Ectodermal cell (in vitro differentiated cells): Measurements from ENCODE around the gene ZNF444.

Experiments used
- H3K27ac ChIP-seq: 2 replicates; pipeline ENCODE4 v1.7.0; 2013; ENCODE audit warnings: mild to moderate bottlenecking, low read depth, low read length; ENCODE audit not compliant: insufficient read depth, poor library complexity, severe bottlenecking
- H3K27me3 ChIP-seq: 2 replicates; pipeline ENCODE4 v1.7.0; 2013; ENCODE audit warnings: mild to moderate bottlenecking, low read length; ENCODE audit not compliant: insufficient read depth, control insufficient read depth, poor library complexity, severe bottlenecking
- H3K36me3 ChIP-seq: one replicate; pipeline ENCODE4 v1.7.0; 2013; ENCODE audit warnings: low read length; ENCODE audit not compliant: control insufficient read depth, insufficient read depth
- H3K4me1 ChIP-seq: one replicate; pipeline ENCODE4 v1.7.0; 2013; ENCODE audit warnings: low read length; ENCODE audit not compliant: control insufficient read depth, insufficient read depth
- H3K4me3 ChIP-seq: 2 replicates; pipeline ENCODE4 v1.7.0; 2013; ENCODE audit warnings: low read depth, low read length, control low read depth; ENCODE audit not compliant: insufficient read depth
- H3K9me3 ChIP-seq: 2 replicates; pipeline ENCODE4 v1.7.0; 2013; ENCODE audit warnings: mild to moderate bottlenecking, low read length, moderate library complexity; ENCODE audit not compliant: control insufficient read depth
- WGBS, 2 experiments: methylation state at CpG; one replicate each; pipeline ENCODE4 v1.1.7; 2013; ENCODE audit warnings: missing lambda C conversion rate in 2 of 2; 5-methylcytosine and 5-hydroxymethylcytosine counted together

ZNF444 gene

GRCh38 chr19:56115490-56115889, 25.6 kb upstream of the ZNF444 start:
- 95 to 96% methylated on average over 21 of the region's 21 CpGs for WGBS, 2 experiments
- Histone ChIP-seq H3K36me3 (no peaks in the 10 kb centered on the region), H3K4me3 (no peak overlapping the region), H3K9me3 (no peaks in the 10 kb centered on the region), H3K4me1 (peaks cover 39% of the 10 kb centered on the region), H3K27ac (no peak overlapping the region), H3K27me3 (no peaks in the 10 kb centered on the region)

- H3K4me3 ChIP-seq: no peak overlapping the region
- 92 to 96% methylated on average over 6 of the region's 6 CpGs for WGBS, 2 experiments
- no peak overlapping the region for H3K27ac ChIP-seq
- no peaks in the 10 kb centered on the region for H3K9me3 ChIP-seq
- no peaks in the 10 kb centered on the region for H3K27me3 ChIP-seq
- H3K4me1 ChIP-seq: peaks cover 28% of the 10 kb centered on the region
- H3K36me3 ChIP-seq: no peaks in the 10 kb centered on the region
Measured at GRCh38 chr19:56116606-56117005, 24.5 kb upstream of the ZNF444 start.

- Histone ChIP-seq H3K9me3 (no peaks in the 10 kb centered on the region), H3K4me3 (no peak overlapping the region), H3K4me1 (peaks cover 20% of the 10 kb centered on the region), H3K27me3 (no peaks in the 10 kb centered on the region), H3K36me3 (no peaks in the 10 kb centered on the region), H3K27ac (no peak overlapping the region)
- 93 to 96% methylated on average over 14 of the region's 14 CpGs for WGBS, 2 experiments
Measured at GRCh38 chr19:56117376-56117884, 23.7 kb upstream of the ZNF444 start.

GRCh38 chr19:56117889-56118288, 23.2 kb upstream of the ZNF444 start:
- no peaks in the 10 kb centered on the region for H3K9me3 ChIP-seq
- WGBS, 2 experiments: 84% methylated on average over 9 of the region's 9 CpGs
- H3K4me3 ChIP-seq: no peak overlapping the region
- no peak overlapping the region for H3K27ac ChIP-seq
- no peaks in the 10 kb centered on the region for H3K36me3 ChIP-seq
- peaks cover 15% of the 10 kb centered on the region for H3K4me1 ChIP-seq
- H3K27me3 ChIP-seq: no peaks in the 10 kb centered on the region

- Histone ChIP-seq H3K4me3 (peak overlapping the region; percentile 68), H3K36me3 (no peaks in the 10 kb centered on the region), H3K27me3 (no peaks in the 10 kb centered on the region), H3K27ac (no peak overlapping the region), H3K9me3 (no peaks in the 10 kb centered on the region), H3K4me1 (peaks cover 9% of the 10 kb centered on the region)
- 93 to 94% methylated on average over 8 of the region's 8 CpGs for WGBS, 2 experiments
Measured at GRCh38 chr19:56118666-56119581, 22.2 kb upstream of the ZNF444 start.

GRCh38 chr19:56119582-56119978, 21.5 kb upstream of the ZNF444 start:
- no peaks in the 10 kb centered on the region for H3K27me3 ChIP-seq
- H3K4me3 ChIP-seq: peak overlapping the region; percentile 68
- no peaks in the 10 kb centered on the region for H3K9me3 ChIP-seq
- no peaks in the 10 kb centered on the region for H3K36me3 ChIP-seq
- WGBS, 2 experiments: 80 to 84% methylated on average over 16 of the region's 16 CpGs
- peaks cover 9% of the 10 kb centered on the region for H3K4me1 ChIP-seq
- H3K27ac ChIP-seq: no peak overlapping the region

GRCh38 chr19:56120002-56120370, 21.1 kb upstream of the ZNF444 start:
- Histone ChIP-seq H3K27me3 (no peaks in the 10 kb centered on the region), H3K36me3 (no peaks in the 10 kb centered on the region), H3K4me1 (peaks cover 9% of the 10 kb centered on the region), H3K9me3 (no peaks in the 10 kb centered on the region), H3K4me3 (peak overlapping the region; percentile 68), H3K27ac (no peak overlapping the region)
- WGBS, 2 experiments: 28 to 31% methylated on average over 8 of the region's 8 CpGs

GRCh38 chr19:56120371-56121179, 20.5 kb upstream of the ZNF444 start:
- peak overlapping the region; percentile 36 for H3K27ac ChIP-seq
- H3K27me3 ChIP-seq: no peaks in the 10 kb centered on the region
- H3K4me1 ChIP-seq: peaks cover 9% of the 10 kb centered on the region
- no peaks in the 10 kb centered on the region for H3K9me3 ChIP-seq
- 0% methylated on average over 95 to 99 of the region's 99 CpGs for WGBS, 2 experiments
- H3K4me3 ChIP-seq: peak overlapping the region; percentile 68
- H3K36me3 ChIP-seq: no peaks in the 10 kb centered on the region

GRCh38 chr19:56121180-56122167, 19.6 kb upstream of the ZNF444 start, which contains the start of gene ZNF787:
Gene ZNF787 (minus strand): TSS chr19:56121295. CDS start chr19:56103217, 18,078 bp downstream.
- Histone ChIP-seq H3K9me3 (no peaks in the 10 kb centered on the region), H3K4me1 (peaks cover 14% of the 10 kb centered on the region)
- WGBS, 2 experiments: 7% methylated on average over 74 of the region's 74 CpGs

More at GRCh38 chr19:56121180-56122167, 19.6 kb upstream of the ZNF444 start, which contains the start of gene ZNF787:
- H3K4me3 ChIP-seq: peak within 1 kb of the TSS; percentile 68
- H3K27me3 ChIP-seq: no peaks in the 10 kb centered on the region
- no peaks in the 10 kb centered on the region for H3K36me3 ChIP-seq
- peak within 1 kb of the TSS; percentile 36 for H3K27ac ChIP-seq
